ENCODE data around the gene PARP3. TPM values are rescaled to one million over a fixed set of nuclear protein-coding genes. Genes with fewer than 3 reads are reported as not detected.

Gene PARP3
- total and polyA plus RNA-seq, 9 of the 15 experiments (the other 6 are each of a cell fraction or from before 2014, with no cell fraction given), result 0.46 to 6.6 (median 4.5) TPM

DNA sequence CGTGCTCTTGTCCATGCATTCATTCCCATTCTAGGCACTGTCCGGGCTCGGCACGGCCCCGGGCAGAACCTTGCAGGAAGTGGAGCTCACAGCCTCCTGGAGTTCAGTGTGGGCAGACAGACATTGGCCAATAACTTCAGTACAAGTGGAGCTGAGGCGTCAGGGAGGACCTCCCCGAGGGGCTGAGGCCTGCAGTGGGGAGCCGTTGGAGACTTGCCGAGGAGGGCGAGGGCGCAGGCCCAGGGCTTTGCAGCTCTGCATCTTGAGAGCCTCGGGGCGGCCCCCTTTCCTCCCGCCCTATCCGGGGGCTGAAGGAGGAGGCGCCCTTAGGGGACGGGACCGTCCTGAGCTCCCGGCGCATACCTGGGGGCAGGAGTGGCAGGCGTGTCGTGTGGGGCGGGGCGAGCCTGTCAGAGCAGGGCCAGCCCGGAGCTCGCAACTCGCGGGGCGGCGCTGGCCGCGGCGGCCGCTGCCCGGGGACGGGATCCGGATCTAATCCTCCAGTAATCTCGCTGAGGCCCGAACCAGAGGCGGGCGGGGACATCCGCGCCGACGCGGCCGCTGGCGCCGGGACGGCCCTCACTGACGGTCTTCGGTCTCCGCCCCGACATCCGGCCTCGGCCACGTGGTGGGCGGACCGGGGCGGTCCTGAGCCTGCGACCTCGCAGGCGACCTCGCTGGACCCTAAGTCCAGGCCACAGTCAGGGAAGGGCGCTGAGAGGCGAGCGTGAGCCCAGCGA is 40.8 kb downstream of the PARP3 start, which contains the start of gene ACY1 (continued):
- TF ChIP-seq BDP1 (IDR thresholded peaks at IDR 0.05; ENCODE audit: insufficient read depth, insufficient read length) (no peak), XRCC5 (IDR thresholded peaks at IDR 0.05; ENCODE audit: low read depth, low read length) (no peak), DACH1 (IDR thresholded peaks at IDR 0.05; ENCODE audit: partially characterized antibody) (no peak), PYGO2 (tag; IDR thresholded peaks at IDR 0.05) (no peak), ZNF511 (CRISPR knock-in tag; IDR thresholded peaks at IDR 0.05) (no peak), HDGF (IDR thresholded peaks at IDR 0.05) (no peak), KDM2B (CRISPR knock-in tag; IDR thresholded peaks at IDR 0.05) (no peak)
- TF ChIP-seq, protein P1, sequence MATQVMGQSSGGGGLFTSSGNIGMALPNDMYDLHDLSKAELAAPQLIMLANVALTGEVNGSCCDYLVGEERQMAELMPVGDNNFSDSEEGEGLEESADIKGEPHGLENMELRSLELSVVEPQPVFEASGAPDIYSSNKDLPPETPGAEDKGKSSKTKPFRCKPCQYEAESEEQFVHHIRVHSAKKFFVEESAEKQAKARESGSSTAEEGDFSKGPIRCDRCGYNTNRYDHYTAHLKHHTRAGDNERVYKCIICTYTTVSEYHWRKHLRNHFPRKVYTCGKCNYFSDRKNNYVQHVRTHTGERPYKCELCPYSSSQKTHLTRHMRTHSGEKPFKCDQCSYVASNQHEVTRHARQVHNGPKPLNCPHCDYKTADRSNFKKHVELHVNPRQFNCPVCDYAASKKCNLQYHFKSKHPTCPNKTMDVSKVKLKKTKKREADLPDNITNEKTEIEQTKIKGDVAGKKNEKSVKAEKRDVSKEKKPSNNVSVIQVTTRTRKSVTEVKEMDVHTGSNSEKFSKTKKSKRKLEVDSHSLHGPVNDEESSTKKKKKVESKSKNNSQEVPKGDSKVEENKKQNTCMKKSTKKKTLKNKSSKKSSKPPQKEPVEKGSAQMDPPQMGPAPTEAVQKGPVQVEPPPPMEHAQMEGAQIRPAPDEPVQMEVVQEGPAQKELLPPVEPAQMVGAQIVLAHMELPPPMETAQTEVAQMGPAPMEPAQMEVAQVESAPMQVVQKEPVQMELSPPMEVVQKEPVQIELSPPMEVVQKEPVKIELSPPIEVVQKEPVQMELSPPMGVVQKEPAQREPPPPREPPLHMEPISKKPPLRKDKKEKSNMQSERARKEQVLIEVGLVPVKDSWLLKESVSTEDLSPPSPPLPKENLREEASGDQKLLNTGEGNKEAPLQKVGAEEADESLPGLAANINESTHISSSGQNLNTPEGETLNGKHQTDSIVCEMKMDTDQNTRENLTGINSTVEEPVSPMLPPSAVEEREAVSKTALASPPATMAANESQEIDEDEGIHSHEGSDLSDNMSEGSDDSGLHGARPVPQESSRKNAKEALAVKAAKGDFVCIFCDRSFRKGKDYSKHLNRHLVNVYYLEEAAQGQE (IDR thresholded peaks at IDR 0.05; ENCODE audit: borderline replicate concordance), result peak; percentile 70
- TF ChIP-seq, protein P1 (CRISPR knock-in tag; IDR thresholded peaks at IDR 0.05; ENCODE audit: low read depth), result no peak
- TF ChIP-seq, protein P2, sequence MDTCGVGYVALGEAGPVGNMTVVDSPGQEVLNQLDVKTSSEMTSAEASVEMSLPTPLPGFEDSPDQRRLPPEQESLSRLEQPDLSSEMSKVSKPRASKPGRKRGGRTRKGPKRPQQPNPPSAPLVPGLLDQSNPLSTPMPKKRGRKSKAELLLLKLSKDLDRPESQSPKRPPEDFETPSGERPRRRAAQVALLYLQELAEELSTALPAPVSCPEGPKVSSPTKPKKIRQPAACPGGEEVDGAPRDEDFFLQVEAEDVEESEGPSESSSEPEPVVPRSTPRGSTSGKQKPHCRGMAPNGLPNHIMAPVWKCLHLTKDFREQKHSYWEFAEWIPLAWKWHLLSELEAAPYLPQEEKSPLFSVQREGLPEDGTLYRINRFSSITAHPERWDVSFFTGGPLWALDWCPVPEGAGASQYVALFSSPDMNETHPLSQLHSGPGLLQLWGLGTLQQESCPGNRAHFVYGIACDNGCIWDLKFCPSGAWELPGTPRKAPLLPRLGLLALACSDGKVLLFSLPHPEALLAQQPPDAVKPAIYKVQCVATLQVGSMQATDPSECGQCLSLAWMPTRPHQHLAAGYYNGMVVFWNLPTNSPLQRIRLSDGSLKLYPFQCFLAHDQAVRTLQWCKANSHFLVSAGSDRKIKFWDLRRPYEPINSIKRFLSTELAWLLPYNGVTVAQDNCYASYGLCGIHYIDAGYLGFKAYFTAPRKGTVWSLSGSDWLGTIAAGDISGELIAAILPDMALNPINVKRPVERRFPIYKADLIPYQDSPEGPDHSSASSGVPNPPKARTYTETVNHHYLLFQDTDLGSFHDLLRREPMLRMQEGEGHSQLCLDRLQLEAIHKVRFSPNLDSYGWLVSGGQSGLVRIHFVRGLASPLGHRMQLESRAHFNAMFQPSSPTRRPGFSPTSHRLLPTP (IDR thresholded peaks at IDR 0.05; ENCODE audit: borderline replicate concordance, extremely low read depth, insufficient read length), result no peak
